Activated CD4-positive, alpha-beta T cell treated with anti-CD3 and anti-CD28 coated beads, Interleukin-2, Interleukin-6, amounts not matched to agents 100 ng/mL and 50 ng/mL, durations not matched to agents 16 hours and 8 hours (primary cell): ENCODE data around the gene JMJD1C.
"Not testable (repeated sequence)": the region's sequence is repeated elsewhere in the genome, so short reads cannot be mapped to it uniquely, and the experiment has no call there.

Experiments
- DNase-seq: peaks from one replicate; pipeline ENCODE4 v3.0.0-alpha.2; 2020

The JMJD1C gene

DNA sequence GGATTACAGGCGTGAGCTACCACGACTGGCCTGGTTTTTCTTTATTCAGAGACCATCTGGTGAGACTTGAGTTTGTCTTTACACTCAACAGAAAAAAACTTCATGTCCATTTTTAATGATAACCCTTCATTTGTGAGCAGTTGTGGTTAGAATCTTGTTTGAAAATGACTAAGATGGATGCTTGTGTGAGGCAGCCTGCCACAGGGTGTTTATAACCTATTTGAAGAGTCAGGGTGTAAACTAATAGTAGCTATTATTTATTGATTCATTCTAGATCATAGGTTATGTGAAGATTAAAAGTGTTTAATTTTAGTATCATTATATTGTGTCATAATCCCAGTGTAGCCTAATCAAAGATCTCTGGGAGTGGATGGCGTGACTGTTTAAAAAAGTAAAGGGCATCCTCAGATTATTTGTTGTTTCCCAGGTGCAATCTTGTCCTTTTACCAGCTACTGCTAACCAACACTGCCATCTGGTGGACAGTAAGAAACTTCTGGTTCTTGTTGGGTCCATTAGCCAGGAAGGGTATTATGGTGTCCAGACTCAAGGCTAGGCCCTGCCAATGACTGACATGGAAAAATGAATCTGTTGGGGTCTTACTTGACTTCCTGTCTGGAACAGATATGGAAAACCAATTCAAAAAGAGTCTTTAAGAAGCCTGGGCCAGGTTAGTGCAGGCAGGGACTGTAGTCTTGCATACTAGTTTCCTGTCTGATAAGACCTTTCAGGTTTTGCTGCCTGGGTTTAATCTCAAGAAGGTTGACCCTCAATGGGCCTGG, 307.7 kb downstream of the JMJD1C start:
- DNase-seq: peak; percentile 74

GRCh38 chr10:63156236-63156635, 309.5 kb downstream of the JMJD1C start:
- DNase-seq: no peak

DNA sequence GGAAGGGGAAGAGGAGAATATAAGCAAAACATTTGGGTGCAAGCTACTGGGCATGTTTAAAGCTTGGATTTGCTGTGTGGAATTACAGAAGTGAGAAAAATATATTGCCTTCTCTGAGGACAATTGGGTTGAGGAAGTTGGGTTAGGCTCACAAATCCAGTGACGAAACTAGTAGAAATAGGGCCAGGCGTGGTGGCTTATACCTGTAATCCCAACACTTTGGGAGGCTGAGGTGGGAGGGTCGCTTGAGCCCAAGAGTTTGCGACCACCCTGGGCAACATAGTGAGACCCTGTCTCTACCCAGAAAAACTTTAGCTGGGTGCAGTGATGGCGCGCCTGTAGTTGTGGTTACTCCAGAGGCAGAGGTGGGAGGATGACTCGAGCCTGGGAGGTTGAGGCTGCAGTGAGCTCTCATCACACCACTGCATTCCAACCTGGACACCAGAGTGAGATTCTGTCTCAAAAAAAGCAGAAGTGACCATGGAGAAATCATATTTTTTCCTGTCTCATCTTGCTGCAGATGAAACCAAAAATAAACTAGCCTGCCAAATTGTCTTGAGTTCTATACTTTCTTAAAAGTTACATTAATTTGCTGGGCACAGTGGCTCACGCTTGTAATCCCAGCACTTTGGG, 310.3 kb downstream of the JMJD1C start:
- no peak for DNase-seq

DNA sequence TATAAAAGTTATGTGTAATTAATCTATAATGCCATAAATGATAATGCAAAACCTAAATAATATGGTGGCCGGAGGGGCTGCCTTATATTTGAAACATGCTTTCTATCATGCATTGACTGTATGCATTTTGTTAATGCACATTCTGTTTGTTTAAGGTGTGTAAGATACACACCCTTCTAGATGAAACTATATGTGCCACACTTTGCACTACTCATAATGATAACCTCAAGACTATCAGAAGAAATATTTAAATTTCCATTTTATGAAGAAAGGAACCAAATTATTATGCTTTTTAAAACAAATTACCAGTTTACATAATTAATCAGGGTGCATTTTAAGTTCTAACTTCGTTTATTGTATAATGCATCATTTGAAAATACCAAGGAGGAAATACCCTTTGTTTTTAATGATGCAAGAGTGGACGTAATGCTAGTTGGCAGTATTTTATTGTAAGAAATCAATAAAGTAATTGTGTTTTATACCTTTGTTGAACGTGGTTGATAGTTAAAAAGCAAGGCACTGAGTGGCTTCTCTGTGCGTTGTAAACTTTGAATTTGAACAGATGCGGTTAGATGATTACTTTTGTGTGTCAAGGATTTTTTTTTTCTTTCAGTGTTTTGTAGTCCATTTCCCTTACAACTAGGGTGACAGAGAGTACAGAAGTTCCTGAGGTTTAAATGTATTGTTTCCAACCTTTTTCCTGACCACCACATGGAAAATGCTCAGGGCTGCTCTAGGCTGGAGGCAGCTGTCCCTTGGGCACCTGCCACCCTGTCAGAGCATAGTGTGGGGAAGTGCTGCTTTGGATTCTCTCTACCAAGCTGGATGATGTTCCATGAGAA, 311.0 kb downstream of the JMJD1C start:
- DNase-seq: no peak

DNA sequence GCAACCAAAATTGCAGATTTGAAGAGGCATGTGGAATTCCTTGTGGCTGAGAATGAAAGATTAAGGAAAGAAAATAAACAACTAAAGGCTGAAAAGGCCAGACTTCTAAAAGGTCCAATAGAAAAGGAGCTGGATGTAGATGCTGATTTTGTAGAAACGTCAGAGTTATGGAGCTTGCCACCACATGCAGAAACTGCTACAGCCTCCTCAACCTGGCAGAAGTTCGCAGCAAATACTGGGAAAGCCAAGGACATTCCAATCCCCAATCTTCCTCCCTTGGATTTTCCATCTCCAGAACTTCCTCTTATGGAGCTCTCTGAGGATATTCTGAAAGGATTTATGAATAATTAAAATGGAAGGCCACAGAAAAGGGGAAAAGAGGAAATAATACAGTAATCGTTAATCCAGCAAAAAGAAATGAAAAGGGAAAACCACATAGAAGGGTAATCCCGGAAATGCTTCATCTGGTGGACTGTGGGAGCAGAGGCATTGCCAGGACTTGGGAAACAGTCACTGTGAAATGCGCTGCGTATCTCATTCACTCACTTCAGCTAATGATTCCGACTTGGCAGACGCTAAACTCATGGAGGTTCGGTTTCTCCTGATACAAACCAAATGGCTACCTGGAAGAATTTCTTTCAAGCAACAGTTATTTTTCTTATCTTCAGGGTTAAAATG, 311.8 kb downstream of the JMJD1C start:
- not testable (repeated sequence) for DNase-seq

GRCh38 chr10:63150745-63151144, 315.0 kb downstream of the JMJD1C start:
- no peak for DNase-seq

DNA sequence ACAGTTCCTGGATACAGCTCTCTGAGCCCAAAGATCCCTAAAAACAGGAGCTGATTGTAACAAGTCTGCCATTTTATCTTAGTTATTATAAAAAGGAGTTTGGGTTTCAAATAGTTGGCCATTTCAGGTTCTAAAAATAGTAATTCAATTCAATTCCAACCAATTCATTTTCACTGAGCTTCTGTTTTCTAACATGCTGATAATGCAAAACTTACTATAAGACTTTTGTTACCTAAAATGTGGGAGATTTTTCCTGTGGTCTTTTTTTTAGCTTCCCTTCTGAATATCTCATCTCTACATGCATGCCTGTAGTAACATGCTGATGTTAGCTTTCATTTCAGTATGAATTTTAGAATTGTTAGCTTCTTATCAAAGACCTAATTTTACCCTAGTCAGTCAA, 319.3 kb downstream of the JMJD1C start:
- no peak for DNase-seq

- no peak for DNase-seq
Observed at GRCh38 chr10:63145782-63146181, 320.0 kb downstream of the JMJD1C start.

GRCh38 chr10:63143987-63144386, 321.8 kb downstream of the JMJD1C start:
- no peak for DNase-seq

GRCh38 chr10:63142136-63142535, 323.6 kb downstream of the JMJD1C start:
- DNase-seq: no peak

DNA sequence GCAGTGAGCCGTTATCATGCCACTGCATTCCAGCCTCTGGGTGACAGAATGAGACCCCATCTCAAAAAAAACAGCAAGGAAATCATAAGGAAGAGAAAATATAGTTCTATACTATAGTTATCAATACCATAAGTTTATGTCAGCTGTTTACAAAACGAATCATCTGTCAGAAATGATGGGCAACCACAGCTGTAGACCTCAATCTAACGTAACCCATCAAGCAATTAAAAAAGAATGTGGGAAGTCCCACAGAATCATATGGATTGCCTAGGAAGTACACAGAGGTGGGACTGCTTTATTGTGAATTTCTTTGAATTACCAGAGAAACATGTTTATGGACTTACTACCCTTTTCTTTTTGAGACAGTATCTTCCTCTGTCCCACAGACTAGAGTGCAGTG, 325.7 kb downstream of the JMJD1C start:
- no peak for DNase-seq

DNA sequence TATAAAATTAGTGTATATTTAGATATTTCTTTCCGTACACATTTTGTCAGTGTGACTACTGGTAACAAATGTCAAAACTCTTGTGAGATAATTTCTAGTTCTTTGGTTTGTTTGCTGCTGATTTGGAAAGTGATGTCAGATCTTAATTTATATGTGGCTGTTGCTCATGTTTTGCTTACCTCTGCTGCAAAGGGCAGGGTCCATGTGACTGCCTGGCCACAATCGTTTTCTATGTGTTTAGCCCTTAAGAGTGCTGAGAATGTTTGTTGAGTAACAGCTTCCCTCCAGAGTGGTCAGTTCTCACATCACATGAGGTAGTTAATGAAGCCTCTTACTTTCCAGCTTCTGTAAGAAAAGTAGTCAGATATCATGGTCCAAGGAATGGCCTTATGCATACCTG, 328.5 kb downstream of the JMJD1C start:
- DNase-seq: no peak

DNA sequence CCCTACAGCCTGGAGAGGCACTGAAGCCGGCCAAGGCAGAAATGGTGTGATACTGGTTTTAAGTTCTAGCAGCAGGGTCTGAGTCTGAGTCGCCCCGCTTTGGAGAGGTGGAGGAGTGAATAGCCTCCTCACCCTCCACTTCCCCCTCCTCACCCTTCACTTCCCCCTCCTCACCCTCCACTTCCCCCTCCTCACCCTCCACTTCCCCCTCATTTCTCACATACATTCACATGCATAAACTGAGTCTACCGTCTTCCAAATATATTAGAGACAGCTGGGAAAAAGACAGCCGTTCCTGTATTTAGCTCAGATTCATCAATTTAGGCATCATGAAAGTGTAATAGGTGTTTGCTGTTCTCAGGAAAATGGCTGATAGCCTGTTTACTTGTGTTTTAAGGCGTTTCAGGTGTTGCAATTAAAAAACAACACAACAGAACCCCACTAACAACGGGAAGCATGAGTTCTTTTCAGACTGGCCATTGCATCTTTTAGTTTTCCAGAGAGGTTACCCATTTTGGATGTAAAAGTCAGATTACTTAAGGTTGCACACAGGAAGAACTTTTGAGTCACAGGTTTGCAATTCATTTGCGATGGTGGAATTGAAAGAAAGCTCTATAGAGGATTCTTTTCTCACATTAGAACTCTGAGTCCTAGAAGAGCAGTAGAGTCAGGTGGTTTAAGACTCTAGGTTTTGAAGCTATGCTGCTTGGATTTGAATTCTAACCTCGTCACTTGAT, 331.8 kb downstream of the JMJD1C start:
- peak; percentile 34 for DNase-seq

GRCh38 chr10:63133056-63133820, 332.5 kb downstream of the JMJD1C start, which contains the start of gene NRBF2:
TSS of gene NRBF2 (plus strand) at chr10:63133328. CDS start at chr10:63133471, 143 bp downstream.
- peak; percentile 98 for DNase-seq

DNA sequence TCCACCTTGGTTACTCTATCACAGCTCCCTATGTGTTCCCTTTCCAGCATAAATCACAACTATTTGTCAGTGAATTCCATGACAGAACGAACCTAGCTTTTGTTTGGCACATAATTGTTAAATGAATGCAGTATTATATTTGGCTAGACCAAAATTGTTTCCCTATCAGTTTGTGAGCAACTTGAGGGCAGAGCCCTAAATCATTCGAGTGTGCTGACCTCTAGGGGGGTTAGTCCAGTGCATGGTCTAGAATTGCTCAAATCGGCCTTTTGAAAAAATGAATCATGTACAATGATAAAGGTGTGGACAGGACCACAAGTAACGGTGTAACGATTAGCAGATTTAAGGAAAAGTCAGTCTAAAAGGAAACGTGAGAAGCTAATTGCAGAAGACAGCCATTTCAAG, 333.1 kb downstream of the JMJD1C start:
- DNase-seq: no peak

GRCh38 chr10:63129888-63130287, 335.9 kb downstream of the JMJD1C start:
- no peak for DNase-seq

- no peak for DNase-seq
Observed at GRCh38 chr10:63128443-63128842, 337.3 kb downstream of the JMJD1C start.

DNA sequence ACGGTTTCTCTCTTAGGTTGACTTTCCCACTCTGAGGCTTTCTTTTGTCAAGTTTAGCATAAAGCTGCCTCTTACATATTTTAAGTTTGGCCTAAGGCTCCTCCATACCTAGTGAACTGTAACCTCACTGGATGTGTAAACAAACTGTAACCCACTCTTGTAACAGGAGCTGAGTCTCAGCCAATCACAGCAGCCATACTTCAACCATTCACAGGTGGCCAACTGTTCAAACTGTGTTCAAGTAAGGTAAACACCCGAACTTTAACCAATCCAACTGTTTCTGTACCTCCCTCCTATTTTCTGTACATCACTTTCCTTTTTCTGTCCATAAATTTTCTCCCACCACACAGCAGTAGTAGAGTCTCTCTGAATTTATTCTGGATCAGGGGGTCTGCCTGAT, 340.3 kb downstream of the JMJD1C start:
- no peak for DNase-seq

DNA sequence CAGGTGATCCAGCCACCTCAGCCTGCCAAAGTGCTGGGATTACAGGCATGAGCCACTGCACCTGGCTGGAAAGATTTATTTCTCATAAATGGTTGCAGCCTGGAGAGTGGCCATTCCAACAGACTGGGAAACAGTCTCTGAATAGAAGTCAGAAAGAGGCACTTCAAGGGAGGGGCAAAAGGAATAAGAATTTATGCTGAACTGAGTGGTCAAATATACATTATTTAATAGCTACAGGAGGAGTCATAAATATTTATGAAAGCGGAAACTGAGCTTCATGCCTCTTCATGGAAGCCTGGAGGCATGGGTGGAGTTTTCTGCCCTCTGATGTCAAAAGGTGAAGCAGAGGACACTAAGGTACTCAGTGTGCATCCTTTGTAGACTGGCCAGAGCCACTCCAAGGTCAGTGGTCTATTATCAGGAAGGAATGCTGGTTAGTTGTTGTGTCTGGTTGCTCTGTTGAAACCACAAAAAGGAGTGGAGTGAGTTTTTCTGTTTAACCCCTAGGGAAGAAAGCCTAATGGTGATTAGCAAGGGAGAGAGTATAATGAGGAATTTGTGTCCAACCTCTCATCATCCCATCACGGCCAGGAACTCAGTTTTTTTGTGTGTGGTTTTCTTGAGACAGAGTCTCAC, 341.9 kb downstream of the JMJD1C start:
- DNase-seq: no peak

- no peak for DNase-seq
Observed at GRCh38 chr10:63120554-63120953, 345.2 kb downstream of the JMJD1C start.

DNA sequence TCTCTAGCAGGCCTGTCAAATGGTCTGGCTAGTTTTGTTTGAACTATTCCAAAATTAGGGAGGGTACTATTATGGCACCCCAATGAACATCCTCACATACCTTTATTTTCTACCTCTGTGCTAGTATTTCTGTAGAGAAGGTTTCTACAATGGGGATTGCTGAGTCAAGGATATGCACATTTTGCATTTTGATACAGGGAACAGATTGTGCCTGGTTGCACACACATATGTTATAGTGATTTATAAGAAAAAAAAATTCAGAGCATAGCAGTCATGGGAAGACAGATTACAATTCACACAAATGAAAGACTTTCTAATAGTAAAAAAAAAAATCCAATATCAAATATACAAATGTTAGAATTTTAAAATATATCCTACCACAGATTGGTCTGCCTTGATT, 346.7 kb downstream of the JMJD1C start:
- DNase-seq: no peak
